Right lobe of liver (tissue), 4 donors: ENCODE data around the gene ZNF784.

Experiments
- POLR2A ChIP-seq: fragments of 450-650 bp; IDR thresholded peaks from one replicate; pipeline ENCODE4 v1.6.1; 2017; ENCODE audit warnings: antibody characterized with exemption, mild to moderate bottlenecking
- TF ChIP-seq, protein P1 (sequence below), 4 donors: fragments of 200-600 bp in 3 of 4; fragments of 450-650 bp in 1 of 4; IDR thresholded peaks; one replicate each; pipeline versions ENCODE4 v1.5.1 to v1.8.0; 2016 to 2022; ENCODE audit warnings: antibody characterized with exemption in 4 of 4, mild to moderate bottlenecking in 2 of 4
- donor health status: DM: no; HTN: no; CAD: no.
- donor health status: DM: no; HTN: no; CAD: no.
- donor health status: DM: no; HTN: yes; CAD: no.

GRCh38 chr19:55644191-55644833 lies 19.9 kb upstream of the ZNF784 start:
- TF ChIP-seq, protein P1, sequence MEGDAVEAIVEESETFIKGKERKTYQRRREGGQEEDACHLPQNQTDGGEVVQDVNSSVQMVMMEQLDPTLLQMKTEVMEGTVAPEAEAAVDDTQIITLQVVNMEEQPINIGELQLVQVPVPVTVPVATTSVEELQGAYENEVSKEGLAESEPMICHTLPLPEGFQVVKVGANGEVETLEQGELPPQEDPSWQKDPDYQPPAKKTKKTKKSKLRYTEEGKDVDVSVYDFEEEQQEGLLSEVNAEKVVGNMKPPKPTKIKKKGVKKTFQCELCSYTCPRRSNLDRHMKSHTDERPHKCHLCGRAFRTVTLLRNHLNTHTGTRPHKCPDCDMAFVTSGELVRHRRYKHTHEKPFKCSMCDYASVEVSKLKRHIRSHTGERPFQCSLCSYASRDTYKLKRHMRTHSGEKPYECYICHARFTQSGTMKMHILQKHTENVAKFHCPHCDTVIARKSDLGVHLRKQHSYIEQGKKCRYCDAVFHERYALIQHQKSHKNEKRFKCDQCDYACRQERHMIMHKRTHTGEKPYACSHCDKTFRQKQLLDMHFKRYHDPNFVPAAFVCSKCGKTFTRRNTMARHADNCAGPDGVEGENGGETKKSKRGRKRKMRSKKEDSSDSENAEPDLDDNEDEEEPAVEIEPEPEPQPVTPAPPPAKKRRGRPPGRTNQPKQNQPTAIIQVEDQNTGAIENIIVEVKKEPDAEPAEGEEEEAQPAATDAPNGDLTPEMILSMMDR (IDR thresholded peaks at IDR 0.05) = no peak
- TF ChIP-seq POLR2A = no peak
